Right lobe of liver (tissue), 4 donors: ENCODE data around the gene GNAL.
"Not testable (repeated sequence)": the region's sequence is repeated elsewhere in the genome, so short reads cannot be mapped to it uniquely, and the experiment has no call there.

Experiments used
- POLR2A ChIP-seq: fragments of 450-650 bp; IDR thresholded peaks from one replicate; pipeline ENCODE4 v1.6.1; 2017; ENCODE audit warnings: antibody characterized with exemption, mild to moderate bottlenecking
- TF ChIP-seq, protein P1 (sequence below), 4 donors: fragments of 200-600 bp in 3 of 4; fragments of 450-650 bp in 1 of 4; IDR thresholded peaks; one replicate each; pipeline versions ENCODE4 v1.5.1 to v1.8.0; 2016 to 2022; ENCODE audit warnings: antibody characterized with exemption in 4 of 4, mild to moderate bottlenecking in 2 of 4
- donor health status: DM: no; HTN: no; CAD: no.
- donor health status: DM: no; HTN: no; CAD: no.
- donor health status: DM: no; HTN: yes; CAD: no.

DNA sequence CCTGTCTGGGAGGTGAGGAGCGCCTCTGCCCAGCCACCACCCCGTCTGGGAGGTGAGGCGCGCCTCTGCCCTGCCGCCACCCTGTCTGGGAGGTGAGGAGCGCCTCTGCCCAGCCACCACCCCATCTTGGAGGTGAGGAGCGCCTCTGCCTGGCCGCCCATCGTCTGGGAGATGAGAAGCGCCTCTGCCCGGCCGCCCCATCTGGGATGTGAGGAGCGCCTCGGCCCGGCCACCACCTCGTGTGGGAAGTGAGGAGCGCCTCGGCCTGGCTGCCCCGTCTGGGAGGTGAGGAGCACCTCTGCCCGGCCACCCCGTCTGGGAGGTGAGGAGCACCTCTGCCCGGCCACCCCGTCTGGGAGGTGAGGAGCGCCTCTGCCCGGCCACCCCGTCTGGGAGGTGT is 41.3 kb upstream of the GNAL start:
- TF ChIP-seq, protein P1, sequence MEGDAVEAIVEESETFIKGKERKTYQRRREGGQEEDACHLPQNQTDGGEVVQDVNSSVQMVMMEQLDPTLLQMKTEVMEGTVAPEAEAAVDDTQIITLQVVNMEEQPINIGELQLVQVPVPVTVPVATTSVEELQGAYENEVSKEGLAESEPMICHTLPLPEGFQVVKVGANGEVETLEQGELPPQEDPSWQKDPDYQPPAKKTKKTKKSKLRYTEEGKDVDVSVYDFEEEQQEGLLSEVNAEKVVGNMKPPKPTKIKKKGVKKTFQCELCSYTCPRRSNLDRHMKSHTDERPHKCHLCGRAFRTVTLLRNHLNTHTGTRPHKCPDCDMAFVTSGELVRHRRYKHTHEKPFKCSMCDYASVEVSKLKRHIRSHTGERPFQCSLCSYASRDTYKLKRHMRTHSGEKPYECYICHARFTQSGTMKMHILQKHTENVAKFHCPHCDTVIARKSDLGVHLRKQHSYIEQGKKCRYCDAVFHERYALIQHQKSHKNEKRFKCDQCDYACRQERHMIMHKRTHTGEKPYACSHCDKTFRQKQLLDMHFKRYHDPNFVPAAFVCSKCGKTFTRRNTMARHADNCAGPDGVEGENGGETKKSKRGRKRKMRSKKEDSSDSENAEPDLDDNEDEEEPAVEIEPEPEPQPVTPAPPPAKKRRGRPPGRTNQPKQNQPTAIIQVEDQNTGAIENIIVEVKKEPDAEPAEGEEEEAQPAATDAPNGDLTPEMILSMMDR (IDR thresholded peaks at IDR 0.05): not testable (repeated sequence)
- TF ChIP-seq POLR2A: not testable (repeated sequence)
